SH-SY5Y (cell line): Measurements from ENCODE around the gene LAMB1.

Source experiments
- GATA2 ChIP-seq: IDR thresholded peaks from 2 replicates; pipeline ENCODE4 v1.6.1; 2011; ENCODE audit warnings: mild to moderate bottlenecking, low read depth, low read length
- GATA3 ChIP-seq: IDR thresholded peaks from 2 replicates; pipeline ENCODE4 v1.6.1; 2011; ENCODE audit warnings: low read depth, mild to moderate bottlenecking, low read length, moderate library complexity

DNA sequence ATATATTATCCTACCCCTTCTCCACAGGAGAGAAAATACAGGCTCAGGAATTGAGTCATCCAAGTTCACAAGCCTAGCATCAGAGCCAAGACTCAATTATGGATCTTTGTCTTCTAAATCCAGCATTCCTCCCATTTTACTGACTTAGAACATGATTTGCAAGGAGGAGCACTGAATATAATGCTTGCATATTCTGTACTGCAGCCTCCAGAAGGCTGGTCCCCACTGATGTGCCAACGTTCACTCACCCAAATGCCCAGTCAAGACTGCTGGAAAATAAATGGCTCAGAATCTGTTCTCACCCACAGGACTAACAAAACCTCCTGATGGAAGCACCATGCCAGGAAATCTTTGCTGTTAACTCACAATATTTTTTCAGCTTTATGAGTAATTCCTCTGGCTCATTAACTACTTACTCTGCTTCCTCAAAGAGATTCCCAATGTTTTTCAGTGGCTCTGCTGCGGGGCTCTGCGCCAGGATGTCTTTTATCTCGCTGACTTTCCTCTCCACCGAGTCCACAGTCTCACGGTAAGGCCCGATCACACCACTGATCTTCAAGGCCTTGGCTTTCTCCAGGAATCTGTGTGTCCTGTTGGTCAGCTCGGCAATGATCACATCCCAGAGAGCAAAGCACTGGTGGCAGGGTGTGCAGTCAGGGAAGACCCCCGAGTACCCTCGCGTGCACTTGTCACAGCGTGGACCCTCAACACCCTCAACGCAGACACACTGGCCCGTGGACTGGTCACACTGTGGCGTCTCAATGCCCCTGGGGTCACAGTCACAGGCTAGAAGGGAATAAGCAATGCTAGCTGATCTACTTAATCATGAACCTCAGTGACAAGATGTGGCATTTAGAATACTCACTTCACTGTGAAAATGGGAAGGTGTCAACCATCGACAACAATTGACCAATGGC lies 63.1 kb downstream of the LAMB1 start:
- TF ChIP-seq GATA2 (no peak), GATA3 (no peak)
